PC-3 (cell line): Measurements from ENCODE around the gene PLXNA1. TPM values are rescaled to one million over a fixed set of nuclear protein-coding genes. Genes with fewer than 3 reads are reported as not detected.

ENCODE experiments used
- ATAC-seq: fragments of 200-7000 bp; cut with Tn5 transposase; 2 replicates; pipeline ENCODE4 v1.9.1; 2020; ENCODE audit warnings: mild to moderate bottlenecking, moderate library complexity
- BruUV-seq: library from RNA; stranded (reverse); fragments of 400-500 nt; replicated peaks from 2 replicates; lab custom pipeline; 2021; lab: Mats Ljungman, UMichigan
- CTCF ChIA-PET: fragments of 300-600 bp; sonication (Branson Sonifier 250); formaldehyde crosslinking; loops from one replicate; lab custom pipeline; 2022; ENCODE audit warnings: antibody characterized with exemption; lab: Charles Lee
- POLR2A ChIA-PET: fragments of 300-600 bp; sonication (Branson Sonifier 250); formaldehyde crosslinking; loops from one replicate; lab custom pipeline; 2022; ENCODE audit warnings: antibody characterized with exemption; ENCODE audit not compliant: unreplicated experiment; lab: Charles Lee
- DNase-seq: peaks from one replicate; pipeline ENCODE4 v3.0.0-alpha.2; 2015
- H2AFZ ChIP-seq: fragments of 300-600 bp; sonication (generic); 2 replicates; pipeline ENCODE4 v1.6.0; 2016; ENCODE audit warnings: antibody characterized with exemption, low read length
- H3F3A ChIP-seq: fragments of 300-600 bp; sonication (generic); one replicate; pipeline ENCODE4 v1.6.0; 2017; ENCODE audit warnings: antibody characterized with exemption, low read length, control low read depth, mild to moderate bottlenecking; ENCODE audit not compliant: unreplicated experiment
- H3K27ac ChIP-seq: fragments of 300-600 bp; sonication (generic); 2 replicates; pipeline ENCODE4 v1.5.1; 2016; ENCODE audit warnings: mild to moderate bottlenecking, low read length
- H3K27me3 ChIP-seq: fragments of 300-600 bp; sonication (generic); 2 replicates; pipeline ENCODE4 v1.6.1; 2016; ENCODE audit warnings: low read length, mixed read lengths
- H3K36me3 ChIP-seq: fragments of 300-600 bp; sonication (generic); 2 replicates; pipeline ENCODE4 v1.6.1; 2016; ENCODE audit warnings: low read depth, mixed run types, low read length, mixed read lengths
- H3K4me1 ChIP-seq: fragments of 300-600 bp; sonication (generic); 2 replicates; pipeline ENCODE4 v1.5.1; 2016; ENCODE audit warnings: low read length; ENCODE audit not compliant: insufficient read depth
- H3K4me2 ChIP-seq: fragments of 300-600 bp; sonication (generic); 2 replicates; pipeline ENCODE4 v1.6.0; 2016; ENCODE audit warnings: low read length
- H3K4me3 ChIP-seq: fragments of 300-600 bp; sonication (generic); 2 replicates; pipeline ENCODE4 v1.5.1; 2016; ENCODE audit warnings: mild to moderate bottlenecking, low read length, mixed read lengths
- H3K79me2 ChIP-seq: fragments of 300-600 bp; sonication (generic); 2 replicates; pipeline ENCODE4 v1.6.1; 2017; ENCODE audit warnings: low read length, mixed read lengths
- H3K9ac ChIP-seq: fragments of 300-600 bp; sonication (generic); 2 replicates; pipeline ENCODE4 v1.6.0; 2016; ENCODE audit warnings: mild to moderate bottlenecking, low read length
- H3K9me2 ChIP-seq: fragments of 300-600 bp; sonication (generic); replicated peaks from 2 replicates; pipeline ENCODE4 v1.6.1; 2016; ENCODE audit warnings: mixed run types, low read length, mixed read lengths
- H3K9me3 ChIP-seq: fragments of 300-600 bp; sonication (generic); 2 replicates; pipeline ENCODE4 v1.6.1; 2016; ENCODE audit warnings: low read length, mixed read lengths
- H4K20me1 ChIP-seq: fragments of 300-600 bp; sonication (generic); 2 replicates; pipeline ENCODE4 v1.6.1; 2016; ENCODE audit warnings: low read length, mixed read lengths
- CTCF ChIP-seq: fragments of 300-600 bp; sonication (generic); conservative IDR thresholded peaks from 2 replicates; pipeline ENCODE4 v1.5.1; 2017; ENCODE audit warnings: antibody characterized with exemption, low read depth, mild to moderate bottlenecking, low read length
- EZH2 ChIP-seq: fragments of 300-600 bp; sonication (generic); IDR thresholded peaks from one replicate; pipeline ENCODE4 v1.6.1; 2017; ENCODE audit warnings: antibody characterized with exemption, mild to moderate bottlenecking, low read length; ENCODE audit not compliant: unreplicated experiment
- EZH2phosphoT487 ChIP-seq: fragments of 300-600 bp; sonication (generic); IDR thresholded peaks from 2 replicates; pipeline ENCODE4 v1.6.1; 2018; ENCODE audit warnings: mild to moderate bottlenecking, antibody characterized with exemption, low read length, borderline replicate concordance
- intact Hi-C: fragments of 100-400 bp; cut with micrococcal nuclease; formaldehyde crosslinking; loops from 2 replicates; pipeline ENCODE4 v1.9.0; 2023
- total RNA-seq: library from RNA; depleted of rRNA; stranded (reverse); fragments of >200 nt; gene quantifications from 2 replicates; pipeline ENCODE4 v1.2.3, GENCODE V29; 2014

Gene PLXNA1
- total RNA-seq, 1 experiment from 2014 or later, result 30.0 TPM

GRCh38 chr3:126959921-126960603, 22.9 kb upstream of the PLXNA1 start:
- peak overlapping the region; percentile 65 for H3K4me2 ChIP-seq
- peak; percentile 79 for ATAC-seq
- no peaks in the 10 kb centered on the region for H3K9me3 ChIP-seq
- H3K9ac ChIP-seq, result peak overlapping the region; percentile 48
- peak overlapping the region; percentile 89 for H3K27ac ChIP-seq
- ChIA-PET POLR2A (interaction anchor here (0.6 kb wide), 1 partner anchor 19 kb away, joined by 5 read pairs; no protein-coding TSS in a partner anchor), CTCF (interaction anchor here (0.6 to 0.8 kb wide), 2 partner anchors 101 to 225 kb away, joined by 3 read pairs; no protein-coding TSS in a partner anchor)
- H3K27me3 ChIP-seq, result no peaks in the 10 kb centered on the region
- no peaks in the 10 kb centered on the region for H3K36me3 ChIP-seq
- no peaks in the 10 kb centered on the region for H4K20me1 ChIP-seq
- peaks cover 27% of the 10 kb centered on the region for H3K4me1 ChIP-seq
- H2AFZ ChIP-seq, result peak overlapping the region; percentile 53; the same call in 1 of the 2 replicates
- no peaks in the 10 kb centered on the region for H3K9me2 ChIP-seq
- BruUV-seq, result no TSS peak
- no peaks in the 10 kb centered on the region for H3K79me2 ChIP-seq
- intact Hi-C loops, result loop anchor here (2.0 to 10.0 kb wide), 3 partner anchors 33 to 207 kb away; no protein-coding TSS in a partner anchor
- peak; percentile 65 for TF ChIP-seq CTCF
- TF ChIP-seq EZH2phosphoT487, result no peak
- no peak overlapping the region for H3K4me3 ChIP-seq
- DNase-seq, result peak; percentile 83
- H3F3A ChIP-seq, result no peaks in the 10 kb centered on the region

GRCh38 chr3:126960604-126960995, 22.3 kb upstream of the PLXNA1 start:
- no peaks in the 10 kb centered on the region for H3K9me3 ChIP-seq
- H4K20me1 ChIP-seq, result no peaks in the 10 kb centered on the region
- H3F3A ChIP-seq, result no peaks in the 10 kb centered on the region
- no peak for DNase-seq
- intact Hi-C loops, result loop anchor here (2.0 to 10.0 kb wide), 3 partner anchors 33 to 208 kb away; no protein-coding TSS in a partner anchor
- peak overlapping the region; percentile 65 for H3K4me2 ChIP-seq
- no peaks in the 10 kb centered on the region for H3K79me2 ChIP-seq
- POLR2A ChIA-PET, result interaction anchor here (0.6 kb wide), 1 partner anchor 740 kb away, joined by 6 read pairs; no protein-coding TSS in a partner anchor
- peak; percentile 55 for ATAC-seq
- peak overlapping the region; percentile 48 for H3K9ac ChIP-seq
- H2AFZ ChIP-seq, result peak overlapping the region; percentile 53; the same call in 1 of the 2 replicates
- H3K27ac ChIP-seq, result peak overlapping the region; percentile 89
- BruUV-seq, result no TSS peak
- CTCF ChIA-PET, result interaction anchor here (0.5 to 0.8 kb wide), 4 partner anchors 22 to 153 kb away, joined by 3 to 4 read pairs (median 4); no protein-coding TSS in a partner anchor
- H3K36me3 ChIP-seq, result no peaks in the 10 kb centered on the region
- TF ChIP-seq EZH2 (no peak), CTCF (peak; percentile 23), EZH2phosphoT487 (no peak)
- H3K4me1 ChIP-seq, result peaks cover 30% of the 10 kb centered on the region
- no peaks in the 10 kb centered on the region for H3K9me2 ChIP-seq
- H3K27me3 ChIP-seq, result no peaks in the 10 kb centered on the region
- no peak overlapping the region for H3K4me3 ChIP-seq
